Stimulated activated naive CD8-positive, alpha-beta T cell treated with anti-CD3 and anti-CD28 coated beads, Interleukin-15, Interleukin-2, amounts not matched to agents 100 ng/mL and 50 ng/mL, for 24 hours (primary cell): ENCODE data around the gene PLEKHA6.

Experiments
- H3K27ac Mint-ChIP-seq: one replicate; pipeline ENCODE4 v1.8.0; 2021; ENCODE audit warnings: mild to moderate bottlenecking, mixed read lengths
- H3K27me3 Mint-ChIP-seq: one replicate; pipeline ENCODE4 v1.8.0; 2021; ENCODE audit warnings: mixed read lengths
- H3K36me3 Mint-ChIP-seq: one replicate; pipeline ENCODE4 v1.8.0; 2021; ENCODE audit warnings: low read depth, mixed read lengths
- H3K4me1 Mint-ChIP-seq: one replicate; pipeline ENCODE4 v1.8.0; 2021; ENCODE audit warnings: low read depth, mixed read lengths
- H3K4me3 Mint-ChIP-seq: one replicate; pipeline ENCODE4 v1.8.0; 2021; ENCODE audit warnings: mild to moderate bottlenecking, mixed read lengths
- H3K9me3 Mint-ChIP-seq: one replicate; pipeline ENCODE4 v1.8.0; 2021; ENCODE audit warnings: mixed read lengths

Gene PLEKHA6

DNA sequence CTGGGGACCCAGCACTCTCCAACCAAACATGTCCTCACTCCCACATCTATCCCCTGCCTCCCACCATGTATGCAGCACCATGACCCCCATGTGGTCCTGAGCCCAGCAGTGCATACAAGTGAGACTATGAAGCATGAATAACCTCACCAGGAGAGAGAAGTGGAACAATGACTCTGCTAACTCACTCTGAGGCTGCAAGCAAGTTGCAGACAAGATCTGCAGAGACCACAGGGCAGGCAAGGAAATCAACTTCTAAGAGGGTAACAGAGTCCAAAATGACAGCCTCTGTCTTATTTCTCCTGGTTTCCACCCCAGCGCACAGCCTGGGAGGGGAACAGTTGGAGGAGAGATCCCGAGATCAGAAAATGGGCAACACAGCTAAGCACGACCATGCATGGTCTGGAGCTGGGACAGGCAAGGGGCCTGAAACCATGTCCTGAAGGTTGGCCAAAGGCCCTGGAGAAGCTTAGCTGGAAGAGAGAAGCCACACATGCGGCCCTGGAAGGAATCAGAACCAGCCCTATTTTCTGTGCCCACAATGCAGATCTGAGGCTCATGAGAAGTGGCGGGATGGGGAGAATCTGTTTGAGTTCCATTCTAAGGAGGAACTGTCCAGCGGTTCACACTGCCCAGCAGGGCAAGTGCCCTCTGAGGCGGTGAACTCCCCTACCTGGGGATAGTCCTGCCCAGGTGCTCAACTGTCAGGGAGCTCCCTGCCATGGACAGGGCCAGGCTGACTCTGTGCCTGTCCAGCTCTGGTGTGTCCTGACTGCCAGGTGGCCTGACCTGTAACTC, 181.0 kb downstream of the PLEKHA6 start:
- peaks cover 2% of the 10 kb centered on the region for H3K9me3 Mint-ChIP-seq
- H3K4me3 Mint-ChIP-seq, result no peak overlapping the region
- H3K27me3 Mint-ChIP-seq, result peaks cover 3% of the 10 kb centered on the region
- no peaks in the 10 kb centered on the region for H3K36me3 Mint-ChIP-seq
- no peaks in the 10 kb centered on the region for H3K4me1 Mint-ChIP-seq
- H3K27ac Mint-ChIP-seq, result no peak overlapping the region

GRCh38 chr1:204177133-204177532, 182.6 kb downstream of the PLEKHA6 start:
- no peak overlapping the region for H3K4me3 Mint-ChIP-seq
- peaks cover 6% of the 10 kb centered on the region for H3K27me3 Mint-ChIP-seq
- no peak overlapping the region for H3K27ac Mint-ChIP-seq
- no peaks in the 10 kb centered on the region for H3K36me3 Mint-ChIP-seq
- H3K9me3 Mint-ChIP-seq, result peaks cover 4% of the 10 kb centered on the region
- H3K4me1 Mint-ChIP-seq, result no peaks in the 10 kb centered on the region

GRCh38 chr1:204176049-204176448, 183.7 kb downstream of the PLEKHA6 start:
- Mint-ChIP-seq H3K27me3 (peaks cover 6% of the 10 kb centered on the region), H3K4me3 (no peak overlapping the region), H3K36me3 (no peaks in the 10 kb centered on the region), H3K4me1 (no peaks in the 10 kb centered on the region), H3K27ac (no peak overlapping the region), H3K9me3 (peaks cover 11% of the 10 kb centered on the region)

- Mint-ChIP-seq H3K9me3 (peaks cover 16% of the 10 kb centered on the region), H3K27ac (no peak overlapping the region), H3K4me1 (no peaks in the 10 kb centered on the region), H3K27me3 (peaks cover 6% of the 10 kb centered on the region), H3K4me3 (no peak overlapping the region), H3K36me3 (no peaks in the 10 kb centered on the region)
Observed at GRCh38 chr1:204174958-204175357, 184.8 kb downstream of the PLEKHA6 start.

DNA sequence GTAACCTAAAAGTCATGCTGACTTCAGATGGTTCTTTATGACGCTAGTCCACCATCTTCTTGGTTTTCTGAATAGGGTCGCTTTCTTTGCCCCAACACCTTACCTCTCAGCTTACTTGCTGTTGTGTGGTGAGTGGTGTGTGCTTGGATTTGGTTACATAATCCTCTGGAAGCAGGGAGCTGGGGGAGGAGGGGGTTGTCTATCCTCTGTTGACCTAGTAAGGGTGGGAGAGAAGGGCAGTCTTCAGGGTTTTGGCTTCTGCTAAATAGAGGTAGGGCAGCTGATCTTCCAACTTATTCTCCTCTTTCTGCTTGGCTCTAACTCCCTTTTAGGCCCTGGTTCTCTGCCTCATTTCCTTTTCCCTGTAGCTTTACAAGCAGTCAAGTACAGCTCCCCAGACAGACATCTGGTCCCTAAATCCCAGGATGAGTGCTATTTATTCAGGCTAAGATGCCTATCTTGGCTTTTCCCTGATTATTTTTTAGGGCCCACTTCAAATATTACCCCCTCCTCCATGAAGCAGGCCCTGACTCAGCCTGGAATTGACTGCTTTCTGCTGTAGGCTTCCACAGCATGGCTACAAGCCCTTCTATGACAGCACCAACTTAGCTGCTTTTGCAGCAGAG, 187.2 kb downstream of the PLEKHA6 start:
- no peak overlapping the region for H3K4me3 Mint-ChIP-seq
- no peaks in the 10 kb centered on the region for H3K36me3 Mint-ChIP-seq
- H3K4me1 Mint-ChIP-seq, result no peaks in the 10 kb centered on the region
- H3K27ac Mint-ChIP-seq, result no peak overlapping the region
- peaks cover 6% of the 10 kb centered on the region for H3K27me3 Mint-ChIP-seq
- peaks cover 22% of the 10 kb centered on the region for H3K9me3 Mint-ChIP-seq

GRCh38 chr1:204171751-204172178, 188.0 kb downstream of the PLEKHA6 start:
- no peak overlapping the region for H3K4me3 Mint-ChIP-seq
- no peaks in the 10 kb centered on the region for H3K4me1 Mint-ChIP-seq
- H3K36me3 Mint-ChIP-seq, result no peaks in the 10 kb centered on the region

GRCh38 chr1:204170494-204171155, 189.1 kb downstream of the PLEKHA6 start:
- Mint-ChIP-seq H3K36me3 (no peaks in the 10 kb centered on the region), H3K4me3 (no peak overlapping the region), H3K27ac (no peak overlapping the region), H3K27me3 (peaks cover 6% of the 10 kb centered on the region), H3K4me1 (no peaks in the 10 kb centered on the region), H3K9me3 (peaks cover 22% of the 10 kb centered on the region)

More at GRCh38 chr1:204171751-204172178, 188.0 kb downstream of the PLEKHA6 start:
- Mint-ChIP-seq H3K9me3 (peaks cover 22% of the 10 kb centered on the region), H3K27me3 (peaks cover 6% of the 10 kb centered on the region), H3K27ac (no peak overlapping the region)

DNA sequence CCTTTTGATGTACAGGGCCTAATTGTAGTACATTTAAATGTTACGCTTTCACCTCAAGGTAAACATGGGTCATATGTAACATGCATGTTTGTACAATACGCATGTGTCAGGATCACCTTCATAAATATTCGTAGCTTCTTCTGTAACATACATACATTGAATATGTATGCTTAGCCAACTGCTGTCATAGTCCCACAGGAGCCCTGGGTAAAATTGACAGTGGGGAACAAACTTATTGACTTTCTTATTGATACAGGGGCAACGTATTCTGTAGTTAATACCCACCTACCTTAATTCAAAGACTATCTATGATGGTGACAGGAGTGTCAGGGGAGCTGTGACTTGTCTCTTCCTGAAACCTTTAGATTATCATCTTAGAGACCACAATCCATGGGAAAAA, 189.9 kb downstream of the PLEKHA6 start:
- H3K27ac Mint-ChIP-seq, result no peak overlapping the region
- H3K4me3 Mint-ChIP-seq, result no peak overlapping the region
- peaks cover 22% of the 10 kb centered on the region for H3K9me3 Mint-ChIP-seq
- H3K4me1 Mint-ChIP-seq, result no peaks in the 10 kb centered on the region
- no peaks in the 10 kb centered on the region for H3K36me3 Mint-ChIP-seq
- peaks cover 6% of the 10 kb centered on the region for H3K27me3 Mint-ChIP-seq
